ENCODE measurements around the gene RBM24. TPM values are rescaled to one million over a fixed set of nuclear protein-coding genes. Genes with fewer than 3 reads are reported as not detected.

The RBM24 gene
- total RNA-seq (not detected), polyA plus RNA-seq (not detected), total RNA-seq (not detected)

DNA sequence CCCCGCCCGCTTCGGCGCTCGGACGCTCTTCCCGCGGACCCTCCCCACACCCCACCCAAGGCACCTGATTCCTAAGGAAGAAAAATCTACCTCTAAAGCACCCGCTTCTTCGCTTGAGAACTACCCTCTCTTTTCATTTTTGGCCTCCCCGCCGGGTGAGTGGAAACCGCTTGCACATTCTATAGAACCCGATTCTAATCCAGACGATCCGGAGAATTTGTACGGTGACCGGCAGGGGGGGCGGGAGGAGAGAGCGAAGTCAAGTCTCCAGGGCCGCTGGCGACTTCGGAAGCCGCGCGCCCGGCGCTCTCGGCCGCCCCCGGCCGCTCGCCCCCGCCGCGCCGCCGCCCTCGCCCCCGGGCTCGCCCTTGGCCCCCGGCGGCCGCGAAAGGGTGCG, at the start of gene RBM24:
TSS of gene RBM24 (plus strand) at position 262 of the 397 bp plus-strand sequence. CDS start 221 bp downstream, outside the sequence.
- H3K4me3 ChIP-seq (ENCODE audit: low read length), result no peak within 1 kb of the TSS
- H3K27me3 ChIP-seq (ENCODE audit: control insufficient read depth in 2 of 2, insufficient read depth in 2 of 2, low read length in 2 of 2), result peaks cover 0 to 10% of the 10 kb centered on the region in 2 donors
- H3K9me3 Mint-ChIP-seq, result peaks cover 0 to 7% (median 0%) of the 10 kb centered on the region in 11 donors
- DNase-seq, result peak in 4 of 9 donors; percentile 3 to 32 (median 10)
- peak within 1 kb of the TSS in 1 of 9 donors; percentile 46 for H3K27ac Mint-ChIP-seq
- ChIA-PET POLR2A (no interaction called here), CTCF (no interaction called here)
- peaks cover 62 to 84% (median 77%) of the 10 kb centered on the region in 5 donors for H3K27me3 Mint-ChIP-seq
- no peaks in the 10 kb centered on the region for H3K9me3 ChIP-seq (ENCODE audit: control insufficient read depth in 2 of 3, low read length in 3 of 3)
- H3K4me3 Mint-ChIP-seq, result peak within 1 kb of the TSS; percentile 75 to 87 (median 80)
- intact Hi-C loops (cut with micrococcal nuclease), result loop anchor here (1.0 to 5.0 kb wide), 2 partner anchors 301 to 303 kb away; no protein-coding TSS in a partner anchor
- H3K27ac ChIP-seq (ENCODE audit: low read depth, low read length), result no peak within 1 kb of the TSS
- peaks cover 0 to 3% (median 0%) of the 10 kb centered on the region in 5 donors for H3K36me3 Mint-ChIP-seq
- H3K4me1 Mint-ChIP-seq, result peaks cover 6 to 22% (median 14%) of the 10 kb centered on the region in 7 donors
- no peaks in the 10 kb centered on the region for H3K4me1 ChIP-seq (ENCODE audit: control insufficient read depth in 2 of 2, insufficient read depth in 2 of 2, low read length in 2 of 2)
- peak; percentile 50 for ATAC-seq
- H3K36me3 ChIP-seq (ENCODE audit: control insufficient read depth in 2 of 3, insufficient read depth in 3 of 3, low read length in 3 of 3), result no peaks in the 10 kb centered on the region

- no peak for DNase-seq
- POLR2A ChIA-PET, result no interaction called here
These were observed 47.6 kb upstream of the RBM24 start for GRCh38 chr6:17233531-17233930.

DNA sequence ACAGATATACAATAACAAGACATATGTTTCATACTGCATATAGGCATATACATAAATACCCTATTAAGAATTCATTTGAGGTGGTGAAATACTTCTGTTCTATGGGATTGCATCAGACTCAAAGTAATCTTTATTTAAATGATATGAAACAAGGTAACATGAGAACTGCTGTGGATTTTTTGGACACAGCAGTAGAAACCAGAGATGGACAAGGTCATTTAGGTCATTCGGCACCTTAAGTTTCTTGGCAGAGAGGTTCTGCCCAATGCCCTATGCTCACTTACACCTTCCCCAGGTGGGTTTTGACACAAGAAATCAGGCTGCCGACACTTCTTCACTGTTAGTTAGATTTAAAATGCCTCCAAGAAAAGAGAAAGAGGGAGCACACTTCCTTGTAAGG, 43.9 kb upstream of the RBM24 start:
- intact Hi-C loops (cut with micrococcal nuclease), result no loop called here
- peaks cover 0 to 29% (median 16%) of the 10 kb centered on the region in 5 donors for H3K27me3 Mint-ChIP-seq
- Histone ChIP-seq H3K27me3 (ENCODE audit: control insufficient read depth in 2 of 2, insufficient read depth in 2 of 2, low read length in 2 of 2) (no peaks in the 10 kb centered on the region), H3K27ac (ENCODE audit: low read depth, low read length) (no peak overlapping the region), H3K4me1 (ENCODE audit: control insufficient read depth in 2 of 2, insufficient read depth in 2 of 2, low read length in 2 of 2) (no peaks in the 10 kb centered on the region), H3K36me3 (ENCODE audit: control insufficient read depth in 2 of 3, insufficient read depth in 3 of 3, low read length in 3 of 3) (no peaks in the 10 kb centered on the region), H3K9me3 (ENCODE audit: control insufficient read depth in 2 of 3, low read length in 3 of 3) (no peaks in the 10 kb centered on the region), H3K4me3 (ENCODE audit: low read length) (no peak overlapping the region)
- CTCF ChIA-PET, result no interaction called here
- no peak for ATAC-seq
- H3K4me1 Mint-ChIP-seq, result peaks cover 0 to 1% (median 0%) of the 10 kb centered on the region in 7 donors
- peaks cover 0 to 5% (median 0%) of the 10 kb centered on the region in 5 donors for H3K36me3 Mint-ChIP-seq
- POLR2A ChIA-PET, result no interaction called here
- H3K4me3 Mint-ChIP-seq, result no peak overlapping the region
- DNase-seq, result no peak
- H3K27ac Mint-ChIP-seq, result no peak overlapping the region
- H3K9me3 Mint-ChIP-seq, result peaks cover 0 to 7% (median 2%) of the 10 kb centered on the region in 11 donors

More at GRCh38 chr6:17233531-17233930, 47.6 kb upstream of the RBM24 start:
- no peaks in the 10 kb centered on the region for H3K36me3 Mint-ChIP-seq
- H3K4me3 Mint-ChIP-seq, result no peak overlapping the region
- no peaks in the 10 kb centered on the region for H3K4me1 ChIP-seq (ENCODE audit: control insufficient read depth in 2 of 2, insufficient read depth in 2 of 2, low read length in 2 of 2)
- H3K4me3 ChIP-seq (ENCODE audit: low read length), result no peak overlapping the region
- H3K27ac Mint-ChIP-seq, result no peak overlapping the region
- ATAC-seq, result no peak
- peaks cover 0 to 6% (median 2%) of the 10 kb centered on the region in 11 donors for H3K9me3 Mint-ChIP-seq
- H3K27ac ChIP-seq (ENCODE audit: low read depth, low read length), result no peak overlapping the region
- intact Hi-C loops (cut with micrococcal nuclease), result no loop called here
- CTCF ChIA-PET, result interaction anchor here (0.6 kb wide), 1 partner anchor 15 kb away, joined by 3 read pairs; no protein-coding TSS in a partner anchor
- H3K9me3 ChIP-seq (ENCODE audit: control insufficient read depth in 2 of 3, low read length in 3 of 3), result no peaks in the 10 kb centered on the region
- H3K4me1 Mint-ChIP-seq, result no peaks in the 10 kb centered on the region
- H3K36me3 ChIP-seq (ENCODE audit: control insufficient read depth in 2 of 3, insufficient read depth in 3 of 3, low read length in 3 of 3), result no peaks in the 10 kb centered on the region
- peaks cover 0 to 32% (median 20%) of the 10 kb centered on the region in 5 donors for H3K27me3 Mint-ChIP-seq
- no peaks in the 10 kb centered on the region for H3K27me3 ChIP-seq (ENCODE audit: control insufficient read depth in 2 of 2, insufficient read depth in 2 of 2, low read length in 2 of 2)

DNA sequence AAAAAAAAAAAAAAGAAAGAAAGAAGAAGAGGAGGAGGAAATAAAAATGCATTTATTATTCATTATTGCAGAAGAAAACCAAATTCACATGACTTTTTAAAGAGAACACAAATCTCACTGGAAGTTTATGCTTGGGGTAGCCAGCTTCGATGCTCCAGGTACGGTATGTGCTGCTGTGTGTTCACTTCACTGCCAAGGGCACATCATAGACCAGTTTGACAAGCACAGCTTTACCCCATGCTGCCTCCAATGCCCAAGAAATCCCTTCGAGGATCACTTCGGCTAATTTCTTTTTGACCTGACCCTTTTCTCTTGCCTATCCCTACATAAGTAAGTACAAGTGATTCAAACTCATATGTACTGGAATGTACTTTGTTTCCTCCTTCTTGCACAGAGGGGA, 41.9 kb upstream of the RBM24 start:
- Histone ChIP-seq H3K4me3 (ENCODE audit: low read length) (no peak overlapping the region), H3K27me3 (ENCODE audit: control insufficient read depth in 2 of 2, insufficient read depth in 2 of 2, low read length in 2 of 2) (no peaks in the 10 kb centered on the region), H3K36me3 (ENCODE audit: control insufficient read depth in 2 of 3, insufficient read depth in 3 of 3, low read length in 3 of 3) (no peaks in the 10 kb centered on the region), H3K27ac (ENCODE audit: low read depth, low read length) (no peak overlapping the region), H3K4me1 (ENCODE audit: control insufficient read depth in 2 of 2, insufficient read depth in 2 of 2, low read length in 2 of 2) (no peaks in the 10 kb centered on the region), H3K9me3 (ENCODE audit: control insufficient read depth in 2 of 3, low read length in 3 of 3) (no peaks in the 10 kb centered on the region)
- POLR2A ChIA-PET, result no interaction called here
- Mint-ChIP-seq H3K4me1 (peaks cover 0 to 1% (median 0%) of the 10 kb centered on the region in 7 donors), H3K9me3 (peaks cover 0 to 7% (median 2%) of the 10 kb centered on the region in 11 donors), H3K27me3 (peaks cover 0 to 36% (median 23%) of the 10 kb centered on the region in 5 donors), H3K4me3 (no peak overlapping the region), H3K36me3 (peaks cover 0 to 5% (median 0%) of the 10 kb centered on the region in 5 donors), H3K27ac (no peak overlapping the region)
- ATAC-seq, result no peak
- intact Hi-C loops (cut with micrococcal nuclease), result no loop called here
- CTCF ChIA-PET, result no interaction called here
- DNase-seq, result no peak

DNA sequence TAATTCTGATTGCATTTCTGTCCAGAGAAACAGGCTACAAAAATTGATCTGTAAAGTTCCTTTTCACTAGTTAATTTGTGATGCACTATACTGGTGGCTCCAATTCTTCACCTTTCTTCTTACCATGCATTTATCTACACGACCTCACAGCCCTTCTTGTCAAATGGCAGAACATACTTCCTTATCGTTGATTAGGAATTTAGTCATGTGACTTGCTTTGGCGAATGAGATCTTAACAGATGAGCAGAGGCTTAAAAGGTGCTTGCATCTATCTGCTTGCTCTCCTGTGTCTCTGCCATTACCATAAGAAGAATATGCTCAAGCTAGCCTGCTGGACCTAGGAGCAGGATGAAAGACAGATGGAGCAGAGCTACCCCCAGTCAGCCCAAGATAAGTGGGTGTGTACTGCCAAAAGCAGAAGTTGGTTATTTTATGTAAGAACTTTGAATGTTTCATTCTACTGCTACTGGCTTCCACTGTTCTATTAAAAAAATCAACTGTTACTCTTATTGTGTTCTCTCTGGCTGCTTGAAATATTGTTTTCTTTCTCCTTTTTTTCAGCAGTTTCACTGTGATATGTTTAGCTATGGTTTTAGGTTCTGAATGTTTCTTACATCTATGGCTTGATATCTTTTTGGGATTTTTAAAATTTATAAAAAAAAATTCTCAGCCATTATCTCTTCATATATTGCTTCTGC, 40.2 kb upstream of the RBM24 start:
- ChIA-PET CTCF (no interaction called here), POLR2A (no interaction called here)
- Mint-ChIP-seq H3K9me3 (peaks cover 0 to 13% (median 5%) of the 10 kb centered on the region in 11 donors), H3K27ac (no peak overlapping the region), H3K27me3 (peaks cover 2 to 22% (median 17%) of the 10 kb centered on the region in 5 donors), H3K4me1 (peaks cover 0 to 1% (median 0%) of the 10 kb centered on the region in 7 donors), H3K36me3 (peaks cover 0 to 5% (median 0%) of the 10 kb centered on the region in 5 donors), H3K4me3 (no peak overlapping the region)
- ATAC-seq (no peak), DNase-seq (no peak)
- Histone ChIP-seq H3K27ac (ENCODE audit: low read depth, low read length) (no peak overlapping the region), H3K9me3 (ENCODE audit: control insufficient read depth in 2 of 3, low read length in 3 of 3) (no peaks in the 10 kb centered on the region), H3K4me1 (ENCODE audit: control insufficient read depth in 2 of 2, insufficient read depth in 2 of 2, low read length in 2 of 2) (no peaks in the 10 kb centered on the region), H3K36me3 (ENCODE audit: control insufficient read depth in 2 of 3, insufficient read depth in 3 of 3, low read length in 3 of 3) (no peaks in the 10 kb centered on the region), H3K27me3 (ENCODE audit: control insufficient read depth in 2 of 2, insufficient read depth in 2 of 2, low read length in 2 of 2) (no peaks in the 10 kb centered on the region), H3K4me3 (ENCODE audit: low read length) (no peak overlapping the region)
- intact Hi-C loops (cut with micrococcal nuclease), result no loop called here

DNA sequence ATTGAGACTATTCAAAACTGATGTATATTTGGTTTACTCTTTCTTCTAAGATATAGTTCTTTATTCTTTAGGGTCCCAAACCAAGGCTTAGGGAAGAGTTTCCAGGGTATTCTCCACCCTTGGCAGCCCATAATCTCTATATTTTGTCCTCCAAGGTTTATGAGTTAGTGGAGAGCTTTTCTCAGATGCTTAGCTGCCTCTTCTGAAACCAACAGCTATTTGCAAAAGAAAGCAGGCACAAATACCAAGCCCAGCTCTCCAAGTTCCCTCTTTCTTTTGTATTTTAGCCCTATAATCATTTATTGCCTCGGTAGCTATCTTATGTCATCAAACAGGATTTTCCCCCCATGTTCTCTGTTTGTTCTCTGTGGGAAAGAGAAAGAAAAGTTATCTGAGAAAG, 39.1 kb upstream of the RBM24 start:
- ATAC-seq (no peak), DNase-seq (no peak)
- Histone ChIP-seq H3K27ac (ENCODE audit: low read depth, low read length) (no peak overlapping the region), H3K36me3 (ENCODE audit: control insufficient read depth in 2 of 3, insufficient read depth in 3 of 3, low read length in 3 of 3) (no peaks in the 10 kb centered on the region), H3K27me3 (ENCODE audit: control insufficient read depth in 2 of 2, insufficient read depth in 2 of 2, low read length in 2 of 2) (no peaks in the 10 kb centered on the region), H3K9me3 (ENCODE audit: control insufficient read depth in 2 of 3, low read length in 3 of 3) (no peaks in the 10 kb centered on the region), H3K4me3 (ENCODE audit: low read length) (no peak overlapping the region), H3K4me1 (ENCODE audit: control insufficient read depth in 2 of 2, insufficient read depth in 2 of 2, low read length in 2 of 2) (no peaks in the 10 kb centered on the region)
- H3K27ac Mint-ChIP-seq, result no peak overlapping the region
- H3K36me3 Mint-ChIP-seq, result peaks cover 0 to 5% (median 0%) of the 10 kb centered on the region in 5 donors
- POLR2A ChIA-PET, result no interaction called here
- H3K9me3 Mint-ChIP-seq, result peaks cover 0 to 16% (median 6%) of the 10 kb centered on the region in 11 donors
- peaks cover 2 to 22% (median 14%) of the 10 kb centered on the region in 5 donors for H3K27me3 Mint-ChIP-seq
- H3K4me3 Mint-ChIP-seq, result no peak overlapping the region
- H3K4me1 Mint-ChIP-seq, result peaks cover 0 to 1% (median 0%) of the 10 kb centered on the region in 7 donors
- CTCF ChIA-PET, result no interaction called here
- intact Hi-C loops (cut with micrococcal nuclease), result no loop called here

GRCh38 chr6:17250237-17250636, 30.9 kb upstream of the RBM24 start:
- Mint-ChIP-seq H3K27ac (no peak overlapping the region), H3K36me3 (no peaks in the 10 kb centered on the region), H3K27me3 (peaks cover 2 to 32% (median 28%) of the 10 kb centered on the region in 5 donors), H3K4me1 (no peaks in the 10 kb centered on the region), H3K4me3 (no peak overlapping the region), H3K9me3 (peaks cover 0 to 22% (median 3%) of the 10 kb centered on the region in 11 donors)
- Histone ChIP-seq H3K4me1 (ENCODE audit: control insufficient read depth in 2 of 2, insufficient read depth in 2 of 2, low read length in 2 of 2) (no peaks in the 10 kb centered on the region), H3K9me3 (ENCODE audit: control insufficient read depth in 2 of 3, low read length in 3 of 3) (no peaks in the 10 kb centered on the region), H3K27me3 (ENCODE audit: control insufficient read depth in 2 of 2, insufficient read depth in 2 of 2, low read length in 2 of 2) (no peaks in the 10 kb centered on the region), H3K4me3 (ENCODE audit: low read length) (no peak overlapping the region), H3K27ac (ENCODE audit: low read depth, low read length) (no peak overlapping the region), H3K36me3 (ENCODE audit: control insufficient read depth in 2 of 3, insufficient read depth in 3 of 3, low read length in 3 of 3) (no peaks in the 10 kb centered on the region)
- DNase-seq, result no peak
- intact Hi-C loops (cut with micrococcal nuclease), result no loop called here
- no peak for ATAC-seq
- ChIA-PET CTCF (no interaction called here), POLR2A (no interaction called here)
